Stimulated activated naive CD8-positive, alpha-beta T cell treated with anti-CD3 and anti-CD28 coated beads, Interleukin-15, Interleukin-2, amounts not matched to agents 100 ng/mL and 50 ng/mL, for 24 hours (primary cell): Measurements from ENCODE around the gene INTS2.
"Not testable (repeated sequence)": the region's sequence is repeated elsewhere in the genome, so short reads cannot be mapped to it uniquely, and the experiment has no call there.

Experiments used
- H3K27ac Mint-ChIP-seq: one replicate; pipeline ENCODE4 v1.8.0; 2021; ENCODE audit warnings: mild to moderate bottlenecking, mixed read lengths
- H3K27me3 Mint-ChIP-seq: one replicate; pipeline ENCODE4 v1.8.0; 2021; ENCODE audit warnings: mixed read lengths
- H3K36me3 Mint-ChIP-seq: one replicate; pipeline ENCODE4 v1.8.0; 2021; ENCODE audit warnings: low read depth, mixed read lengths
- H3K4me1 Mint-ChIP-seq: one replicate; pipeline ENCODE4 v1.8.0; 2021; ENCODE audit warnings: low read depth, mixed read lengths
- H3K4me3 Mint-ChIP-seq: one replicate; pipeline ENCODE4 v1.8.0; 2021; ENCODE audit warnings: mild to moderate bottlenecking, mixed read lengths
- H3K9me3 Mint-ChIP-seq: one replicate; pipeline ENCODE4 v1.8.0; 2021; ENCODE audit warnings: mixed read lengths

The INTS2 gene

GRCh38 chr17:61826866-61827265, 100.9 kb downstream of the INTS2 start:
- H3K4me3 Mint-ChIP-seq, H3K9me3 Mint-ChIP-seq, H3K27me3 Mint-ChIP-seq, H3K27ac Mint-ChIP-seq, H3K4me1 Mint-ChIP-seq: not testable (repeated sequence)
- peaks cover 30% of the 10 kb centered on the region for H3K36me3 Mint-ChIP-seq

GRCh38 chr17:61826198-61826597, 101.6 kb downstream of the INTS2 start:
- H3K36me3 Mint-ChIP-seq: peaks cover 35% of the 10 kb centered on the region
- not testable (repeated sequence) for H3K4me1 Mint-ChIP-seq, H3K27me3 Mint-ChIP-seq, H3K9me3 Mint-ChIP-seq, H3K4me3 Mint-ChIP-seq, H3K27ac Mint-ChIP-seq

- no peaks in the 10 kb centered on the region for H3K27me3 Mint-ChIP-seq
- no peak overlapping the region for H3K4me3 Mint-ChIP-seq
- peaks cover 8% of the 10 kb centered on the region for H3K9me3 Mint-ChIP-seq
- no peak overlapping the region for H3K27ac Mint-ChIP-seq
- H3K36me3 Mint-ChIP-seq: peaks cover 39% of the 10 kb centered on the region
- H3K4me1 Mint-ChIP-seq: no peaks in the 10 kb centered on the region
Measured at GRCh38 chr17:61825448-61826137, 102.2 kb downstream of the INTS2 start.

- H3K36me3 Mint-ChIP-seq: peaks cover 44% of the 10 kb centered on the region
- H3K4me3 Mint-ChIP-seq: no peak overlapping the region
- peaks cover 4% of the 10 kb centered on the region for H3K9me3 Mint-ChIP-seq
- H3K27me3 Mint-ChIP-seq: no peaks in the 10 kb centered on the region
- no peak overlapping the region for H3K27ac Mint-ChIP-seq
- no peaks in the 10 kb centered on the region for H3K4me1 Mint-ChIP-seq
Measured at GRCh38 chr17:61822326-61823285, 105.2 kb downstream of the INTS2 start.

GRCh38 chr17:61821655-61822054, 106.1 kb downstream of the INTS2 start:
- H3K27me3 Mint-ChIP-seq: no peaks in the 10 kb centered on the region
- H3K36me3 Mint-ChIP-seq: peaks cover 39% of the 10 kb centered on the region
- no peaks in the 10 kb centered on the region for H3K9me3 Mint-ChIP-seq
- no peak overlapping the region for H3K4me3 Mint-ChIP-seq
- H3K4me1 Mint-ChIP-seq: peaks cover 7% of the 10 kb centered on the region
- H3K27ac Mint-ChIP-seq: no peak overlapping the region

- Mint-ChIP-seq H3K4me1 (peaks cover 13% of the 10 kb centered on the region), H3K36me3 (peaks cover 31% of the 10 kb centered on the region)
- not testable (repeated sequence) for H3K27ac Mint-ChIP-seq, H3K4me3 Mint-ChIP-seq, H3K9me3 Mint-ChIP-seq, H3K27me3 Mint-ChIP-seq
Measured at GRCh38 chr17:61819265-61819664, 108.5 kb downstream of the INTS2 start.

- Mint-ChIP-seq H3K4me1 (peaks cover 13% of the 10 kb centered on the region), H3K27me3 (no peaks in the 10 kb centered on the region), H3K36me3 (peaks cover 33% of the 10 kb centered on the region), H3K9me3 (no peaks in the 10 kb centered on the region), H3K27ac (no peak overlapping the region), H3K4me3 (no peak overlapping the region)
Measured at GRCh38 chr17:61818225-61818624, 109.6 kb downstream of the INTS2 start.

- Mint-ChIP-seq H3K27ac (no peak overlapping the region), H3K36me3 (peaks cover 37% of the 10 kb centered on the region), H3K9me3 (no peaks in the 10 kb centered on the region), H3K4me3 (no peak overlapping the region), H3K27me3 (no peaks in the 10 kb centered on the region), H3K4me1 (peaks cover 13% of the 10 kb centered on the region)
Measured at GRCh38 chr17:61817452-61817851, 110.3 kb downstream of the INTS2 start.

GRCh38 chr17:61816538-61816937, 111.2 kb downstream of the INTS2 start:
- Mint-ChIP-seq H3K27me3 (no peaks in the 10 kb centered on the region), H3K4me3 (no peak overlapping the region), H3K36me3 (peaks cover 33% of the 10 kb centered on the region), H3K27ac (peak overlapping the region; percentile 10), H3K9me3 (no peaks in the 10 kb centered on the region), H3K4me1 (peaks cover 13% of the 10 kb centered on the region)

- Mint-ChIP-seq H3K9me3 (no peaks in the 10 kb centered on the region), H3K27ac (no peak overlapping the region), H3K36me3 (peaks cover 30% of the 10 kb centered on the region), H3K4me1 (peaks cover 13% of the 10 kb centered on the region), H3K27me3 (no peaks in the 10 kb centered on the region), H3K4me3 (no peak overlapping the region)
Measured at GRCh38 chr17:61815863-61816503, 111.8 kb downstream of the INTS2 start.
